GM10847 (cell line): ENCODE measurements around the gene SBSN.

Experiments used
- POLR2A ChIP-seq: IDR thresholded peaks from 2 replicates; pipeline ENCODE4 v1.6.1; 2011; ENCODE audit not compliant: insufficient read length; ENCODE audit errors: extremely low read depth

The SBSN gene

DNA sequence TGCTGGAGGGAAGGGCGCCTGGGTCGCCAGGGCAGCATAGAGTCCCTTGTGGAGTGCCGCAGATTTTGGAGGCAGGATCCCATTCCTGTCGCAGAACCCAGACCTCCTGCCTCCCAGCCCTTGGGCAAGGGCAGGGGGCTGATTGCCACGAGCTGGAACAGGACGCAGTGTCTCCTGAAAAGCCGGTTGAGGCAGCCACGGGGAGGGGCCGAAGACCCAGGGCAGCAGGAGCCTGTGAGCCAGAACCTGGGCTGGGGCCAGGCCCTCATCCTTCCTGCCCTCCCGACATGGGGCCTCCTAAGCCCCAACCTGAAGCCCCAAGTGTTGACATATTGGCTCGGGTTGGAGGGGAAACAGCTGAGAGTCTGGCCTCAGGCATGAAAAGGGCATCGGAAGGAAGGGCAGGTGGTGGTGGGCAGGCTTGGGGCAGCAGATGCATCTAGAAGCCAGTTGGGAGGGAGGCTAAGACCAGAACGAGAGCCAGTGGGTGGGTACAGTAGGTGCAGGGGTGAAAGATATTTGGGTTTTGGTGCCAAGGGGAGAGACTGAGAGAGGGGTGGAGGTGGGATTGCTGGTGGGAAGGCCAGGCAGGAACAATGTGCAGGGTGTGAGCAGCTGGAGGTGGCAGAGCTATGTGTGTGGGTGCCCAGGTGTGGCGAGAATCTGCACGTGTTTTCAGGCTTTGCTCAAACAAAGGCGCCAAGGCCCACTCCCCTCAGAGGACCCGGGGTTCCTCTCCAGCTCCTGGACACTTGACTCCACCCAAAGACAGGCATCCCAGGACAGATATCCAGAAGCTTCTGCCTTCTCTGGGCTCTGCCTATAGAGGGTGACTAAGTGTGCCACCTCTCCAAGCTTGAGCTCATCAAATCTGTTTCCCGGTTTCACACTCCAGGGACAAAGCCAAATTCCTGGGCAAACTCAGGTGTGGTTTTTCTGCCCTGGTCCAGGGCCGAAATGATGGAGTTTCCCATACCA, 1.4 kb upstream of the SBSN start:
- TF ChIP-seq POLR2A = no peak

DNA sequence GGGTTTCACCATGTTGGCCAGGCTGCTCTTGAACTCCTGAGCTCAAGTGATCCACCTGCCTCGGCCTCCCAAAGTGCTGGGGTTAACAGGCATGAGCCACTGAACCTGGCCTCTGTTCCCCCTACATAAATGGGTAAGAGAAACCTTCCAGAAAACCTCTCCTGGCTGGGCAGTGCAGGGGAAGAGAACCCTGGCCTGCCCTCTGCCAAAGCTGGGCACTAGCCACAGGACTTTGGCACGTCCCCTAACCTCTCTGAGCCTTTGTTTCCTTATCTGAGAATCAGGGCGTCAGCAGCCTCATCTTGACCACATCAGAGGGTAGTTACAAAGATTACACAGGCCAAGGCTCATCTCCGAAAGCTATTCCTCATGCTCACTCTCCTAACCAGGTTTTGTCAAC, 2.2 kb downstream of the SBSN start:
- TF ChIP-seq POLR2A = no peak

DNA sequence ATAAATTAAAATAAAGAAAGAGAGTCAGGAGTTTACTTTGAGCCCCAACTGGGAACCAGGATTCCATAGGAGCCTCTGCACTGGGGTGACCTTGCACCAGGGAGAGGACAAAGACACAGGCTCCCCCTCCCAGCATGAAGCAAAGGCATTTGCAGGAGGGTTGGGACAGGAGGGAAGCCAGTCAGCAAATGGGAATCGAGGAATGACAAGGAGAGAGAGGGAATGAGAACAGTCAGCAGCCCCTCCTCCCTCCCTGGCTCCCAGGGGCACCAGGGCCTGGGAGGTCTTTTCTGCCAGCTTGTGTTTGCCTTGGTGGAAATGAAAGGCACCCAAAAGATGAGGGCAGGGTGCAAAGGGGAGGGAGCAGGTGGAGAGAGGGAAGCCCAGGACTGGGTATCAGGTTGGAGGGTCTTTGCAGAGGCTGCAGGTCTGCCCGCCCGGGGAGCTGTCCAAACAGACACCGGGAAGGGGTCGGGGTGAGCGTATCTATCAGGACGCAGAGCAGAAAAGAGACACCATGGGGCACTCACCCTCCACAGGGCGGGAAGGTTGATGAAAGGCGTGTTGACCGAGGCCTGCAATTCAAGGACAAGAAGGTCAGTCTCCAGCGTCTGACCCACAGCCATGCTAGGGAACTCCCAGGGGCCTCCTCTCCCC, 3.8 kb downstream of the SBSN start:
- no peak for TF ChIP-seq POLR2A

DNA sequence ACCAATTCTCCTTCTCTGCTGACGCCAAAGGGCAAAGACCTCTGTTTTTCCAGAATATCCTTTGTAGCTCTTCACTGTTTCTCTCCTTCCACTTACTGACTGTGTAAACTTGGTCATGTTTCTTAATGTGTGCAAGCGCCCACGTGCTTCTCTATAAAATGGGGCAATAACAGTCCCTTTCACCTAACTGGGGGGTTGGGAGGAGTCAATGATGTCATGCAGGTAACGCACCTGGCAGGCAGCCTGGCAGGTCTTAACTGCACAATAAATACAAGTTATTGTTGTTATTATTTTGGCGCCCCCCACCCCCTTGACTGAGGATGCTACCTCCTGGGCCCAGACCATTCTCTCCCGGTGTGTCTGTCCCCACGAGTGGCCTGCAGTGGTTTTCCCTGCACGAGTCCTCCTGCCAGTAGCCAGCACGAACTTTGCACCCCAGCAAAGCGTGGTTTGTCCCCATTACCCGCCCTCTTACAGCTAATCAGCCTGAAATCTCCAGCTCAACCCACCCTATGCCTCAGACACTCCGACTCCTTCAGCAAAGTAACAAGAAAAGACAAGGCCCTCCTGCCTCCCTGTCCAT, 5.3 kb downstream of the SBSN start:
- TF ChIP-seq POLR2A = no peak

DNA sequence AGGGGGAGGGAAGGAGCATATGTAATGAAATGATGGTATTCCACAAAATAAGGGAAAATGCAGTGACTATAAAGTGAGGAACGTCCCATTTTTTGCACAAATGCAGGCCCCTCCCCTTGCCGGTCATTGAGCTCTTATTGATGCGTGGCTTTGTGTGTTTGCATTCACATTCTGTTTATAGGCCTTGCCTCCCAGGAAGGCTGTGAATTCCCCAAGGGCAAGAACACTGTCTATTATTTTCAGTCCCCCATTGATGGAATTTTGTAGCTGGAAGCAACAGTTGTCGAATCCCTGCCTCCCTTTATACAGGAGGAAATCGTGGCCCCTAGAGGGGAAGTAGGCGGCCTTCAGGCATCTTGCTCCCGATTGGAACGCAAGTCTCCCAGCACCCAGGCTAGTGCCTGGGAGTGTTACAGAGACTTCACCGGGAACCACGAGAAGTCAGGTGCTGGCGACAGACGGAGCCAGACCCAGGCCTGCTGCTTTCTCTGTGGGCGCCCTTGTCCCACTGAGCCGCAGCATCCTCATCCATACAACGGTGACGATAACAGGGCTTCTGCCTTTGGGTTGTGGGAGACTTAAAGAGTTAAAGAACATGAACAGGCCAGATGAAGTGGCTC, 6.9 kb downstream of the SBSN start:
- TF ChIP-seq POLR2A = no peak

DNA sequence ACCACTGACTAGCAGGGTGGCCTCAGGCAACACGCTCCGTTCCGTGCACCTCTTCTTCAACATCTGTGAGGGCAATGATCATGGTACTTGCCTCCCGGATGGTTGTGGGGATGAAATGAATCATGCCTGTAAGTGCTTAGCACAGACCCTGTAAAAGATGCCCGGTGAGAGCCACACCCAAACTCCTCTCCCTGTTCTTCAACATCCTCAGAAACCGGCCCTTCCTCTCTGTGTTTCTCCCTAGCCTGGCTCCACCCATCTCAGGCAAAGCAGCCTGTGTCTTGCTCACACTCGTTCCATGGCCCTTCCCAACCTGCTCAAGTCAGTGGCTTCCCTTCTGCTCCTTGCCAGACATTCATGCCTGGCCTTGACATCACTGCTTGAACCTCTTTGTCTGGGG, 8.8 kb downstream of the SBSN start:
- TF ChIP-seq POLR2A = no peak

DNA sequence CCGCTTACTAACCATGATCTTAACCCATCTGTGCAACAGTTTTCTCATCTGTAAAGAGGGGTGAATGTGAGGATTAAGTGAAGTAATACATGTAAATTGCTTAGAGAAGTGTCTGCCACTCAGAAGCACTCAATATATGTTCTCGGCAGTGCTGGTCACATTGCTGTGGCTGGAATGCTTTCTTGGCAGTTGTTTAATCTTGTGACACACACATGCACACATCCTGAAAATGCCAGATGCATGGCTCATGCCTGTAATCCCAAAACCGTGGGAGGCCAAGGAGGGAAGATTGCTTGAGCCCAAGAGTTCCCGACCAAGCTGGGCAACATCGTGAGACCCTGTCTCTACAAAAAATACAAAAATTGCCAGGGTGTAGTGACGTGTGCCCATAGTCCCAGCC, 9.8 kb downstream of the SBSN start:
- no peak for TF ChIP-seq POLR2A

DNA sequence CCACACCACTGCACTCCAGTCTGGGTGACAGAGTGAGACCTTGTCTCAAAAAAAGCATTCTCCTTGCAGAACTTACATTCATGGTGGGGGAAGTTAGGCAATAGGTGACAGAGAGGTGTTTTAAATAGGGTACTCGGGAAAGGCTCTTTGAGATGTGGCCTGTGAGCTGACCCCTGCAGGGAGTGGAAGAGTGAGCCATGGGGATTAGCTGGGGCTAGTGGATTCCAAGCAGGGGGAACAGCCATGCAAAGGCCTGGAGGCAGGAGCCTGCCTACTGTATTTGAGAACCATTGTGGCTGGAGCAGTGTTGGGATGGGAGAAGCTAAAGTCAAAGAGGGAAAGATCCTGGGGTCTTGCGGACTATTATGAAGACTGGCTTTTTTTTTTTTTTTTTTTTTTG, 10.8 kb downstream of the SBSN start:
- no peak for TF ChIP-seq POLR2A

DNA sequence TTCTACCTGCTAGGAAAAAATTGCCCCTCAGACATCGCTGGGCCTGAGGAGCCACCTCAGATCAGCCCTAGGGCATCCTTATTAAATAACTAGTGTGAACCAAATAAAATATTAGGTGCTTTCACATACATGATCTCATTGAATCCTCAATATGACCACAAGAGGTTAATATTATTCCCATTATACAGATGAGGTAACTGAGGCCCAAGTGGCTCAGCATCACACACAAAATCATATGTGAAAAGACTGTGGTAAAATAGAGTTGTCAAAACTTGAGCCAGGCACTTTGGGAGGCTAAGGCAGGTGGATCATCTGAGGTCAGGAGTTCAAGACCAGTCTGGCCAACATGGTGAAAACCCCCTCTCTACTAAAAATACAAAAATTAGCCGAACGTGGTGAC, 11.8 kb downstream of the SBSN start:
- TF ChIP-seq POLR2A = no peak

DNA sequence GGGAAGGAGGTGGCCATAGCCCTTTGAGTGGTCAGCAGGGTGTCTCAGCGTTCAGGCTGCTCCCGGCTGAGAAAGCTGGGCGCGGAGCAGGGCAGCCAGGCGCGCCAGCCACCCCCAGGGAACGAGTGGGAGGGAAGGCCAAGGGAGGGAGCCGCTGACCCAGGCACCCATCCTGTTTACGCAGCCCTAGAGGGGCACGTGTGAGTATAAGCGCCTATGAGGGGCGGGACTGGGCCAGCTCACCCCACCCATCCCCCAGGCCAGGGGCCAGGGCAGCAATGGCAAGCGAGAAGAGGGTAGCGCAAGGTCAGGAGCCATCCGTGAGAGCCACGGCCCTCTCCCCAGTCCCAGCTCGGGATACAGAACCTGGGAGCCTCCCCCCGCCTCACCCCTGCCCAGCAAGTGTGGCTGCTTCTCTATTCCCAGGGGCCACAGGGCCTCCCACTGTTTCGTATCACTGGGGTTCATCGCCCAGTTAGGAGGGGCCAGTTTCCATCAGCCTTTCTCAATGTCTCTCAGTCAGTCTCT, 13.8 kb downstream of the SBSN start:
- TF ChIP-seq POLR2A = no peak

DNA sequence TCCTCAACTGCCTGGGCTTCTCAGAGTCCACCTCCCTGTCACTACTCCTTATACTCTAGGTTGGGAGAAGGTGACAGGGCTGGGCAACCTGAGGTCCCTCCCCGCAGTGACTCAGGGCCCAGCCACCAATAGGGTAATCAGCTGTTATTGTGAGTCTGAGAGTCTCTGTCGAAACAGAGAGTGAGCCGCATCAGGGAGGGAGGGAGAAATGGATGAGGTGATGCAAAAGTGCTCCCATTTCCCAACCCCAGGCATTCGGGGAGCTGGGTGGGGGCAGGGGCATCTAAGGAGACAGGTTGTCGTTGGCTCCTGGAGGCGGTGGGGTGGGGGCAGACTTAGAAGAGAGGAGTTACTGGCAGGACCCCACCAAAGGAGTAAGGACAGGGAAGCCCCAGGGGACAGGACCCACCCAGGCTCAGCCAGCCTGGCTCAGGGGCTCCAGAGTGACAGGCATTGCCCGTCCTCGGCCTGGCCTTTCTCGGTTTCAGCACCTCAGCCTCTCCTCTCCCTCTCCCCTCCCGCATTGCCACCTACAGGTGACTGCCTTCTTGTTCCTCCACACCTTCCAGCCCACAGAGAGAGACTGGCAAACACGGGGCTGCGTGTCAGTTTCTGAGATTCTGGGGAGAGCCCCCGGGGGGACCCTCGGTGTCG, 14.4 kb downstream of the SBSN start, which contains the start of gene DMKN:
DMKN (minus strand) TSS at position 22 of the 654 bp plus-strand sequence. CDS start 174 bp downstream, outside the sequence.
- TF ChIP-seq POLR2A = no peak

DNA sequence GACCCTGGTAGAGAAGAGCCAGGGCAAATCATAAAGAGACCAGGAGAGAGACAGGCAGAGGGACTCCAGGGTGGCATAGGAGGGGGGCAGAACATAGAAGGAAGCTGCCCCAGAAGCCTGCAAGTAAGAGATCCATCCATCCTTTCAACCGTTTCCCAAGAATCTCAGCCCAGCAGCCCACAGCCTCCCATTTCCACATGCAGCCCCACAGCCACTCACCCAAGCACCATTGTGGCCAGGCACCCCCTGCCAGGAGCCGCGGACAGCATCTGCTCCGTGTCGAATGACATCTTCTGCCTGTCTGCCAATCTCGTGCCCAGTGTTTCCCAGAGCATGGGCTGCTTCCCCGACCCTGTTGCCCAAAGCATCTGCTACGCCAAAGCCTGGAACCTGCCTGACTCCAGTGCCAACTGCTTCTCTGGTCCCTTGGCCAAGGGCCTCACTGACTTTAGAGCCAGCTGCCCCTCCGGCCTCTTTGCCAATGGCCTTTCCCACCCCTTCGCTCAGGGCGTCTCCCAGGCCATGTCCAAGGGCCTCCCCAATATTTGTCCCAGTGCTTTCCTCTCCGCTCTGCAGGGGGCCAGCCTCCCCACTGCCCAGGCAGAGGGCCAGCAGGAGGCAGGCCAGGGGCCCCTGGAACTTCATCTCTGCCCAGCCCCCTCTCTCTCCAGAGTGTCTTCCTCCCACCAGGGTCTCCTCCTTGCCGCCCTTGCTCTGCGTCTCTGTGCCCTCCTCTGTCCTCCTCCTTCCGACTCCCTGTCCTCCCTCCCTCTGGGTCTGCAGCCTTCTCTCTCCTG, 15.1 kb downstream of the SBSN start:
- no peak for TF ChIP-seq POLR2A

DNA sequence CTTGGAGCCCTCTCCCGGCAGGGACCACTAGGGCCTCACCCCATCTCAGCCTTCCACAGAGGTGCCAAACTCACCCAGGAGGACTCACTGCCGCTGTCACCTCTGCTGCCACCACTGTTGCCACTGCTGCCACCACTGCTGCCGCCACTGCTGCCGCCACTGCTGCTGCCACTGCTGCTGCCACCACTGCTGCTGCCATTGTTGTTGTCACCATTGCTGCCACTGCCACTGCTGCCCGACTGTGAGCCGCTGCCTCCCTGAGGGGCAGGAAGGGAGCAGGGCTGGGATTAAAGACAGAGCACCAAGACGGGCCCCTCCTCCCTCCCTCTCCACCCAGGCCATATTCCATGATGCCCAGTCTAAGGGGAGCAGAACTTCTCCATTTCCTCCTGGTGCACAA, 16.8 kb downstream of the SBSN start:
- no peak for TF ChIP-seq POLR2A

DNA sequence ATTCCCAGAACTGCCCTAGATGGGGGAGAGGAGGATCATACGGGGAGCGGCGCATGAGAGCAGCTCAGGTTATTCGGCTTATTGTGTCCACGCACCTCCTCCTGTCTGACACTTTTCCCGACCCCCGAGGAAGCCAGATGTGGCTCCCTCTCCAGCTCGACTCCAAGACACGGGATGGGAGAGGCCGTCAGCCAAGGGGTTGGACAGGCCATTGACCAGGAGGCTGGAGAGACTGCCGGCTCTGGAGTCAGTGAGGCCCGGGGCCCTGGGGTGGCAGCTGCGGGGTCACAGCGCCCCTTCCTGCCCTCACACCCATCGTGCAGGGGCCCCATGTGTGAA, 17.5 kb downstream of the SBSN start:
- no peak for TF ChIP-seq POLR2A
